Activated CD4-positive, CD25-positive, alpha-beta regulatory T cell treated with anti-CD3 and anti-CD28 coated beads, Interleukin-2, amount 50 U/mL, for 16 hours (primary cell): ENCODE results near the gene MITF.
"Not testable (repeated sequence)": the region's sequence is repeated elsewhere in the genome, so short reads cannot be mapped to it uniquely, and the experiment has no call there.

Experiments used
- DNase-seq: peaks from one replicate; pipeline ENCODE4 v3.0.0-alpha.2; 2020; ENCODE audit warnings: low read depth, low spot score

MITF gene

DNA sequence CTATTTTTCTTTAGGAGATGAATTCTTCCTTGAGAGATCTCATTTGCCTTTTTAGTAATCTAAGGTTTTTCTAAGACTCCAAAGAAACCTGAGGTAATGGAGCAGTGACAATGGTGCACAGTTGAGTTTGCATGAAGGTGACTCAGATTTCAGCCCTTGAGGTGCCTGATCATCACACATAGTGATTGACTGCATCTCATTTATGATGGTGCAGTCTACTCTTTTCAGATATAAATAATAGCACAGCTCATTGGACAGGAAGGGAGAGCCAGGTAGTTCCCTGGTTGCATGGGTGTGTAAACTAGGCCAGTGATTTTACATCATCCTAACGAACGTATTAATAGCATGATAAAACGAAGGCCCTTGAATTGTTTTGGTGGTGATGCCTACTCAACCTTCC lies 174.2 kb downstream of the MITF start:
- DNase-seq: no peak

DNA sequence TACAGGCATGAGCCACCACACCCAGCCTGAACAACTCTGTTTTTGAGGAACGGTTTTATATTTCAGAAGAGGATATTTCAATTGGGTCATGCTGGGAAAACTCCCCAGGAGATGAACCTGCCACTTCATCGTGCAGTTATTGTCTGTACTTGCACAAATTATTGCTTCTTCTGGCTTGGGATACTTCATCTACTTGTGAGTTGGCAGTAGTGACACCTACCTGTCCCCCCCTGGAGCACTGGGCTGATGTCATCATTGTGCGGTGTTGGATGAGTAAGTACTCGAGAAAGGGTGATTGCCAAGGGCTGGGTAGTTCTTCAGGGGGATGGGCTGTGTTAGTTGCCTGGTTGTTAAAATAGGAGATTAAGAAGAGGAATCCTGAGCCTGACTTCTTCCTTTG lies 175.1 kb downstream of the MITF start:
- DNase-seq: no peak

GRCh38 chr3:69915726-69916125 lies 176.5 kb downstream of the MITF start:
- no peak for DNase-seq

DNA sequence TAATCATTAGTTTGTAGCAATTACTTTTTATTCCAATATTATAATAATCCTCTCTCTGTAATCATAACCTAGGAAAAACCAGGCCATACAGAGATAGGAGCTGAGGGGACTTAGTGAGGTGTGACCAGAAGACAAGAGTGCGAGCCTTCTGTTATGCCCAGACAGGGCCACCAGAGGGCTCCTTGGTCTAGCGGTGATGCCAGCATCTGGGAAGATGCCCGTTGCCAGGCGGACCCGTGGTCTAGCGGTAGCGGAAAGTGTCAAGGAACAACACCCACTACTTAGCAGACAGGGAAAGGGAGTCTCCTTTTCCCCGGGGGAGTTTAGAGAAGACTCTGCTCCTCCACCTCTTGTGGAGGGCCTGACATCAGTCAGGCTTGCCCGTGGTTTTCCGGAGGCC lies 180.7 kb downstream of the MITF start:
- not testable (repeated sequence) for DNase-seq

DNA sequence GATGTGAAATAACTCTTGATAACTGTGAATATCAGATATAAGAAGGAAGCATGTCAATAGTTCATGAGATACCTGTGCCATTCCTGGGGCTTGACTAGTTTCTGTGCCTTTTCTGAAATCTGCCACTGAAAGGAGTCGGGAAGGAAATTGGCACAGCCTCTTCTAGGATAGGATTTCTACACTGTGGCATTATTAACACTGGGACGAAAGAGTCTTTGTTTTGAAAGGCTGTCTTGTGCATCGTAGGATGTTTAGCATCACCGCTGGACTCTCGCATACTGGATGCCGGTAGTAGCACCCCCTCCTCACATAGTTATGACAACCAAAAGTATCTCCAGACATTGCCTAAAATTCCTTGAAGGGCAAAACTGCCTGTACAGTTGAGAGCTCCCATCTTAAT lies 182.4 kb downstream of the MITF start:
- no peak for DNase-seq

DNA sequence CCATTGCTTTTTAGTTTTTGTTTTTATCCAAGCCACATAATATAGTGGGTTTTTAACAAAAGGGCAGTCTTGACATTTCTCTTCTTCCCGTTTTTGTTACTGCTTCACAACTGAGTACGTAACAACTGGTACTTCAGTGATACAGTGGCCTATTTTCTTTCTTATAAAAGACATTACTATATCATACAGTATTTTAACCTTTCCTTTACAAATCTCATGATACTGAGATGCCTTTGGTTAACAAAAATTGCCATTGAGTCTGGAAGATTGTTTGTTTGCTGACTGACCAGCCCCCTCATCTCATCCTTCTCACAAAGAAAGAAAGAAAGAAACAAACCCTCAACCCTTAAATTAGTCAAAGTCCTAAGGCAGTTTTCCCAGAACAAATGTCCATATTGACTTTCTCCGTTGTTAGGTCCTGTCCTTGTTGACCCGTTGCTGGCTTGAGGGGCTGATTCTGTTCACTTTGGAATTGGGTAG lies 183.3 kb downstream of the MITF start:
- DNase-seq: no peak

- DNase-seq: no peak
Observed at GRCh38 chr3:69925506-69925905, 186.2 kb downstream of the MITF start.

GRCh38 chr3:69926385-69926784 lies 187.1 kb downstream of the MITF start:
- no peak for DNase-seq

GRCh38 chr3:69927571-69927970 lies 188.3 kb downstream of the MITF start:
- DNase-seq: no peak

- no peak for DNase-seq
Observed at GRCh38 chr3:69929019-69929418, 189.8 kb downstream of the MITF start.

DNA sequence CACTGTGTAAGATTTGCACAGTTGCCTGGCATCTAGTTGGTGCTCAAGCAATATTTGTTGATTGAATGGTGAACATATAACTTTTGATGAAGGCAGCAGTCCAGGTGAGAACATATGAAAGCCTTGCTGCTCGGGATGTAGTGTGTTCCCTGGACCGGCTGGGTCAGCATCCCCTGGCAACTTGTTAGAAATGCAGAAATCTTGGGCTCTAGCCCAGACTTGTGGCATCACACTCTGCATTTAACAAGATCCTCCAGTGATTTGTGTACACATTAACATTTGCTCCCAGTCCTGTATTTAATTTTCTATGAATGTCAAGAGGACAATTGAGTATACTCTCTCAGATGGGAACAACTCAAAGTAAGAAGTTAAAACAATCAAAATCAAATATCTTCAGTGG lies 191.3 kb downstream of the MITF start:
- no peak for DNase-seq

DNA sequence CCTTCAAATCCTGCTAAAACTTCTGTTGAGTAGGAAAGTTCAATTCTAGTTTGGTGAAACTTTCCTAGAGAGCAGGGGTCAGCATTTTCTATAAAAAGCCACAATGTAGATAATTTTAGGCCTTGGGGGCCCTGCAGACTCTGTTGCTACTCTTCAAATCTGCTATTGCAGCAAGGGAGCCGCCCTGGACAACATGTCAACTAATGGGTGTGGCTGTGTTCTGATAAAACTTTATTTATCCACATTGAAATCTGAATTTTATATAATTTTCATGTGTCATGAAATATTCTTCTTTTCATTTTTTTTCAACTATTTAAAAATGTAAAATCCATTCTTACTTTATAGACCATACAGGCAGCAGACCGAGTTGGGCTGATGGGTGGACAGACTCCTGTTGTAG lies 192.8 kb downstream of the MITF start:
- DNase-seq: no peak

GRCh38 chr3:69932501-69932900 lies 193.2 kb downstream of the MITF start:
- no peak for DNase-seq

DNA sequence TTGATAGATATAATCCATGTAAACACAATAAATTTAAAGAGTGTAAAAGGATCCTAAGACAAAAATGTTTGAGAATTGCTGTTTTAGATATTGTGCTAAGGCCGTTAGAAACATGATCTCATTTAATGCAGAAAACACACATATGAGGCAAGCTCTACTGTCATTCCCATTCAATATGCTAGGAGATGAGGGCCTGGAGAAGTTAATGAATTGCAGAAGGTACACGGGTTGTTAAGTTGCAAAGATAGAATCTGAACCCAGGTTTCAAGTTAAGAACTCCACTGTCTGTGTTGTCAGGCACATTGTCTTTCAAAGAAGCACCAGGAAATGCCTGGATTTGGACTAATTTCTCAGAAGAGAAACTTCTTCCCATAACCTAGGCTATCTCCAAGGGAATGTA lies 195.1 kb downstream of the MITF start:
- DNase-seq: no peak

- DNase-seq: no peak
Observed at GRCh38 chr3:69936266-69936665, 197.0 kb downstream of the MITF start.

GRCh38 chr3:69938061-69938460 lies 198.8 kb downstream of the MITF start:
- no peak for DNase-seq

DNA sequence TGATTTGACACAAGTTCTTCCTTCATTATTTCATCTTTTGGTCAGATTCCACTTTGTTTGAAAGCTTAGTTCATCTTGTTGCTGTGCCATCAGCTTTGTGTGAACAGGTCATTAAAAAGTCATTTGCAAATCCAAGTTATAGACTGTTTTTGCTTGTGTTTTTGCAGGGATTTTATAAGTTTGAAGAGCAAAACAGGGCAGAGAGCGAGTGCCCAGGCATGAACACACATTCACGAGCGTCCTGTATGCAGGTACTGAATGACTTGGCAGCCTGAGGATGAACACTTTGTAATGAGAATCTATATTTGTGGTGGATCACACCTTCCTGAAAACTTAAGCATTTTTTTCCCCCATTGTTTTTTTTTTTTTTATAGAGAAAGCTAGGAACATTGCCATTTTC lies 199.7 kb downstream of the MITF start:
- no peak for DNase-seq

GRCh38 chr3:69941037-69941436 lies 201.8 kb downstream of the MITF start:
- DNase-seq: no peak

DNA sequence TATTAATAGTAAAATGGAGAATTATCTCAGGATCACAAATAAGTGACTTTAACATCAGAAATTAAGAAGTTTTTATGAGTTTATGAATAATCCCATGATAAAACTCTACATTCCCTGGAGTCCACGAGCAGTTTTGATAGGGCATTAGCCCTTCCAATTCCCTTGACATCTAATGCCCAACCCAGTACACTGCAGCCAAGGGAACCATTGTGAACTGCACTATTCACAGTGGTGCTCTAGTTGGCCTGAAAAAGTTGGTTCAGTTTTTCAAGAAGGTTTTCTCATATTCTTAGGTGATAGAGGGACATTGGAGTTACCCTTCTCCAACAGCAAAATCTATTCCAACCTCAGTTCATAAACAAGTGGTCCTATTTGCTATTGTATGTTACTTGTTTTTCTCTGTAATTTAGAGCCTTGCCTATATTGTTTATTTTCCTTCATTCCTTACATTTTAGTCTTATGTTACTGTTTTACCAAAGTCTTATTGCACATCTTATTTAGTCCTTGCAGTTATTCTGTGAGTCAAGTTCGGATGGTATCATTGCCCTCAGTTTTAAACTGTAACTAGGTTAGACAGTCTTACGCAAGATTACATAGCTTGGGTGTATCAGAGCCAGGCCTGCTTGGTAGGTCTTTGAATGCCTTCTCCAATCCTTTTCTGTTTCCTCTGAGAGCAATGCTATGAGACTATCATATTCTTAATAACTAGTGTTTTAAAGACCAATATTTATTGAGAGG lies 202.3 kb downstream of the MITF start:
- no peak for DNase-seq

DNA sequence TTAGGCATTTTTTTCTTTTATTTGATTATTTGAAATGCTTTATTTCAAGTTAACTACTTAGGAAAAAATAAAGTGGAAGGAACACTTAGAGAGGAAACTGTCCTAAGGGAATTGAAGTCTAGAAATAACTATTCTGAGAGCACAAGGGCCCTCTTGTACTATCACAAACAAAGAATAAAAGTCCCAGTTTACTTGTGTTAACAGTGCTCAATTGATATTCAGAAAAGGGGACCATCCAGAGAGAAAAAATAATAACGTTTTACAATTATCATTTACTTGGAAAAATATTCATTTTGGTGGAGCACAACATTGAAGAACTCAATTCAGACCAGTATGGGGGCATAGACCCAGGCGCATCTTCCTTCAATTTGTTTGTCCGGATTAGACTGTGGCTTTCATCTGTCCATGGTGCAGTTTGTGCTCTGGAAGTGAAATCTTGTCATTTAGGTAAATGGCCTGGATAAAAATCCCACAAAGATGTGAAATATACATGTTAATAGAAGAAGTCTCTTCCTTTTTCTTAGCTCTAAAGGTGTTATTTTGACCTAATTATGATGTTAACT lies 205.7 kb downstream of the MITF start:
- DNase-seq: no peak

DNA sequence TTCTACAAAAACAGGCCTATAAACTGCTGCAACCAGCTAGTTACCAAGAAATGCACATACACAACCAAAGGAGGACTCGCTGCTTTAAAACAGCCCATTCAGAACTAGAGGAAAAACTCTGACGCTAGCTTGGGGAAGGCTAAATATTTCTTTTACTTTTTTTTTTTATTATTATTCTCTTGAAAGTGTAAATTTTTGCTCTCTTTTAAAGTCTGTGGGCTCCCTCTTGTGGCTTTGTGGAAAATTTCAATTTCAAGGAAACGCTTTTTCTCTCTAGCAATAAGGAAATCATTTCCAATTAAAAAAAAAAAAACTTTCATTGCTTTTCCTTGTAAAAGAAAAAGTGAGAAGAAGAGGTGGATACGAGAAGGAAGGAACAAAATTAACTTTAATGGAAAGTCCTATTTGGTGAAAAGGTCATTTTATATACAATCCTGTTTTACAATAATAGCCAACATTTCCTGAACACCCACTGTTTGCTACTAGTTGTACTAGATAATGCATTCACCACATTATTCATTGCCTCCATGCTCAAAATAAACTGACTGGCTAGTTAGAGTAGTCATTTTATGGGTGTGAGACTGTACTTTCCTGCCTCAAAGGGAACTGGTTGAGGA lies 209.1 kb downstream of the MITF start:
- no peak for DNase-seq

GRCh38 chr3:69951616-69952015 lies 212.4 kb downstream of the MITF start:
- no peak for DNase-seq

GRCh38 chr3:69959581-69959980 lies 220.3 kb downstream of the MITF start:
- no peak for DNase-seq
